Neural crest cell (in vitro differentiated cells): Measurements from ENCODE around the gene ITSN1. TPM values are rescaled to one million over a fixed set of nuclear protein-coding genes. Genes with fewer than 3 reads are reported as not detected.

ENCODE experiments used
- DNase-seq: peaks from one replicate; pipeline ENCODE4 v3.0.0; 2021; ENCODE audit warnings: low read depth, mixed read lengths, low spot score
- H3K27ac Mint-ChIP-seq: one replicate; pipeline ENCODE4 v1.8.0; 2021; ENCODE audit warnings: mild to moderate bottlenecking, mixed read lengths; ENCODE audit not compliant: unreplicated experiment
- H3K27me3 Mint-ChIP-seq: 2 replicates; pipeline ENCODE4 v1.8.0; 2021; ENCODE audit warnings: low read depth, mild to moderate bottlenecking, mixed read lengths
- H3K36me3 Mint-ChIP-seq: 2 replicates; pipeline ENCODE4 v1.8.0; 2021; ENCODE audit warnings: low read depth, mild to moderate bottlenecking, mixed read lengths
- H3K4me1 Mint-ChIP-seq: 2 replicates; pipeline ENCODE4 v1.8.0; 2021; ENCODE audit warnings: mixed read lengths
- H3K4me3 Mint-ChIP-seq: one replicate; pipeline ENCODE4 v1.8.0; 2021; ENCODE audit warnings: mild to moderate bottlenecking, mixed read lengths
- H3K9me3 Mint-ChIP-seq: 2 replicates; pipeline ENCODE4 v1.8.0; 2021; ENCODE audit warnings: mixed read lengths
- CTCF ChIP-seq: fragments of 200-600 bp; sonication (generic); conservative IDR thresholded peaks from 2 replicates; pipeline ENCODE4 v1.5.0; 2021; ENCODE audit warnings: antibody characterized with exemption, mild to moderate bottlenecking
- total RNA-seq: library from RNA; stranded (reverse); gene quantifications from 2 replicates; pipeline ENCODE4 v1.2.1, GENCODE V29; 2021

The ITSN1 gene
- total RNA-seq, 1 donor from 2014 or later: 62.7 TPM

GRCh38 chr21:33762803-33763581 is 120.7 kb downstream of the ITSN1 start:
- Mint-ChIP-seq H3K27ac (no peak overlapping the region), H3K4me1 (peaks cover 22% of the 10 kb centered on the region), H3K36me3 (peaks cover 21% of the 10 kb centered on the region), H3K4me3 (no peak overlapping the region), H3K27me3 (no peaks in the 10 kb centered on the region), H3K9me3 (no peaks in the 10 kb centered on the region)
- DNase-seq: no peak
- TF ChIP-seq CTCF: no peak

DNA sequence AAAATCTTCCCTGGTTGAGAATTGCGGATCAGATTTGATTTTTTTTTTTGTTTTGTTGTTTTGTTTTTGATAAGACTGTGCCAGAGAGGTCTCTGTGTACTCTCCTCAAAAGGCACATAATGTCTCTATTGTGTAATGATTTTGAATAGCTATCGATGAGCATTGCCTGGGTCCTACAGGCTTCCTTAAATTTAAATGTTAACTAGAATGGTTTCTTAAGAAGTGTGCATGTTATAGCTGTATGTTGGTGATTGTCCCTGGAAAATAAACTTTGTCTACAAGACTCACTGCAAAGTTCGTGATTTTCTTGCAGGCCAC is 121.2 kb downstream of the ITSN1 start:
- H3K9me3 Mint-ChIP-seq: no peaks in the 10 kb centered on the region
- peaks cover 22% of the 10 kb centered on the region for H3K4me1 Mint-ChIP-seq
- H3K27ac Mint-ChIP-seq: no peak overlapping the region
- DNase-seq: no peak
- H3K36me3 Mint-ChIP-seq: peaks cover 21% of the 10 kb centered on the region
- H3K27me3 Mint-ChIP-seq: no peaks in the 10 kb centered on the region
- H3K4me3 Mint-ChIP-seq: no peak overlapping the region
- no peak for TF ChIP-seq CTCF

DNA sequence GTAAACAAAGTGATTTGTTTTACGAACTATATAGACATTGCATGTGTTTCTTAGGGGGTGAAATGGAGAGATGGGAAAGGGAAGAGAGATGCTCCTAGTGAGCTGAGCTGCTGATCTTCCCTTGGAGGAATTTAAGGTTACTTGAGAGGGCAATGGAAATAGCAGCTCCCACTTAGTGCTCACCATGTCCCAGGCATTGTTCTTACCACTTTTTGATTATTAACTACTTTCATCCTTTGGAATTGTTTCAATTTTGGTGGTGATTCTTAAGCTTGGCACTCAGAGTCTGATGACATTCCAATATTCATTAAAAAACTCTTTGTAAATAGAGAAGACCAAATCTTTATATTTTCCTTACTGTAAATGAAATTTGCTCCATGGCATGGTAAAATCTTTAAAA is 124.9 kb downstream of the ITSN1 start:
- Mint-ChIP-seq H3K4me1 (peaks cover 13% of the 10 kb centered on the region), H3K4me3 (no peak overlapping the region), H3K9me3 (no peaks in the 10 kb centered on the region), H3K27ac (no peak overlapping the region), H3K27me3 (no peaks in the 10 kb centered on the region), H3K36me3 (peaks cover 36% of the 10 kb centered on the region)
- TF ChIP-seq CTCF: no peak
- DNase-seq: no peak

DNA sequence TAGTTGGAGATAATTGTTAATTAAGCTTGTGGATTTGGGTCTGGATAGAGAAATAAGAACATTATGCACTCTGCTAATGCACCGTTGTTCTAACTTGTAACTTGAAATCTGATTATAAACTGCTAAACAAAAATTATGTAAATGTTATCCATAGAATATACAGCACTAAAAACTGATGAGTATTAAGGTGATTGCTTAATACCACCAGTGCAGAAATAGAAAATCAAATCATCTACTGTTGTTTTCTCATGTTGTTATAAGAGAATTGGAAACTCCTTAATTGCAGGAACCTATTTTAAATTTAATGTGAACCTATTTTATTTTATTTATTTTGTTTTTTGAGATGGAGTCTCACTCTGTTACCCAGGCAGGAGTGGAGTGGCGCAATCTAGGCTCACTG is 125.7 kb downstream of the ITSN1 start:
- H3K4me3 Mint-ChIP-seq: no peak overlapping the region
- no peak for TF ChIP-seq CTCF
- no peaks in the 10 kb centered on the region for H3K27me3 Mint-ChIP-seq
- no peak for DNase-seq
- peaks cover 11% of the 10 kb centered on the region for H3K4me1 Mint-ChIP-seq
- H3K36me3 Mint-ChIP-seq: peaks cover 40% of the 10 kb centered on the region
- H3K27ac Mint-ChIP-seq: no peak overlapping the region
- H3K9me3 Mint-ChIP-seq: no peaks in the 10 kb centered on the region

GRCh38 chr21:33769057-33769456 is 126.8 kb downstream of the ITSN1 start:
- H3K4me3 Mint-ChIP-seq: no peak overlapping the region
- no peaks in the 10 kb centered on the region for H3K9me3 Mint-ChIP-seq

More at GRCh38 chr21:33769057-33769456, 126.8 kb downstream of the ITSN1 start:
- Mint-ChIP-seq H3K27ac (no peak overlapping the region), H3K36me3 (peaks cover 36% of the 10 kb centered on the region), H3K4me1 (no peaks in the 10 kb centered on the region), H3K27me3 (no peaks in the 10 kb centered on the region)
- TF ChIP-seq CTCF: no peak
- no peak for DNase-seq
